Left lung (tissue), 10 donors: ENCODE measurements around the gene MID1. TPM values are rescaled to one million over a fixed set of nuclear protein-coding genes. Genes with fewer than 3 reads are reported as not detected.

ENCODE experiments used
- ATAC-seq: fragments of 200-7000 bp; cut with Tn5 transposase; one replicate; pipeline ENCODE4 v1.9.1; 2020; ENCODE audit warnings: moderate library complexity
- DNase-seq, 4 donors: peaks; one replicate each; pipeline ENCODE4 v3.0.0-alpha.2; 2013 to 2020
- H3K27ac ChIP-seq, 2 donors: fragments of 200-600 bp; sonication (generic) in 1 of 2; one replicate each; pipeline versions ENCODE4 v1.5.0 to v1.8.0; 2020 to 2021
- H3K27me3 ChIP-seq, 2 donors: fragments of 200-600 bp; sonication (generic) in 1 of 2; one replicate each; pipeline versions ENCODE4 v1.5.0 to v1.8.0; 2020 to 2021
- H3K36me3 ChIP-seq, 2 donors: fragments of 200-600 bp; sonication (generic) in 1 of 2; one replicate each; pipeline versions ENCODE4 v1.5.0 to v1.8.0; 2020 to 2021
- H3K4me1 ChIP-seq, 2 donors: fragments of 200-600 bp; one replicate each; pipeline ENCODE4 v1.8.0; 2021
- H3K4me3 ChIP-seq, 2 donors: fragments of 200-600 bp; sonication (generic) in 1 of 2; one replicate each; pipeline versions ENCODE4 v1.5.0 to v1.8.0; 2020 to 2021; ENCODE audit warnings: mild to moderate bottlenecking in 1 of 2
- H3K9me3 ChIP-seq, 2 donors: fragments of 200-600 bp; sonication (generic) in 1 of 2; one replicate each; pipeline versions ENCODE4 v1.5.0 to v1.8.0; 2020 to 2021
- CTCF ChIP-seq, 2 donors: fragments of 200-600 bp; sonication (generic) in 1 of 2; IDR thresholded peaks; one replicate each; pipeline versions ENCODE4 v1.5.0 to v1.8.0; 2021; ENCODE audit warnings: antibody characterized with exemption in 2 of 2
- intact Hi-C, 2 donors: fragments of 100-400 bp; cut with DNase I; formaldehyde crosslinking; loops; one replicate each; pipeline versions ENCODE4 v1.11.2 to v1.14.2; 2022
- polyA plus RNA-seq, 6 donors: library from polyadenylated mRNA; unstranded; fragments of 120-200 nt; gene quantifications; one replicate each; pipeline ENCODE4 v1.2.1, GENCODE V29; 2013; ENCODE audit not compliant: insufficient read length in 6 of 6
- total RNA-seq, 2 donors: library from RNA; stranded (reverse); fragmentation: NEBNext Ultra II Directional; extraction: Animal tissue kit (Norgen Biotek cat#: 25700); gene quantifications; one replicate each; pipeline ENCODE4 v1.2.1, GENCODE V29; 2021
- donor health status: DM: no; HTN: yes; CAD: no.
- donor health status: DM: no; HTN: no; CAD: no.

Gene MID1
- total and polyA plus RNA-seq, 8 donors, result 19.3 to 29.8 (median 24.2) TPM

GRCh38 chrX:10542586-10542985, 77.8 kb downstream of the MID1 start:
- intact Hi-C loops, result no loop called here
- Histone ChIP-seq H3K4me3 (no peak overlapping the region), H3K36me3 (no peaks in the 10 kb centered on the region), H3K9me3 (no peaks in the 10 kb centered on the region), H3K27me3 (no peaks in the 10 kb centered on the region), H3K27ac (no peak overlapping the region), H3K4me1 (no peaks in the 10 kb centered on the region)
- ATAC-seq, result no peak
- no peak for DNase-seq
- no peak for TF ChIP-seq CTCF (IDR thresholded peaks at IDR 0.05)

- ATAC-seq (no peak), DNase-seq (no peak)
- Histone ChIP-seq H3K27me3 (no peaks in the 10 kb centered on the region), H3K4me3 (no peak overlapping the region), H3K36me3 (no peaks in the 10 kb centered on the region), H3K4me1 (no peaks in the 10 kb centered on the region), H3K9me3 (no peaks in the 10 kb centered on the region), H3K27ac (no peak overlapping the region)
- no peak for TF ChIP-seq CTCF (IDR thresholded peaks at IDR 0.05)
- intact Hi-C loops, result no loop called here
Observed at GRCh38 chrX:10538831-10539230, 81.6 kb downstream of the MID1 start.

GRCh38 chrX:10537308-10537707, 83.1 kb downstream of the MID1 start:
- no peak for DNase-seq
- TF ChIP-seq CTCF (IDR thresholded peaks at IDR 0.05), result no peak
- intact Hi-C loops, result no loop called here

GRCh38 chrX:10536744-10537143, 83.6 kb downstream of the MID1 start:
- Histone ChIP-seq H3K9me3 (no peaks in the 10 kb centered on the region), H3K4me3 (no peak overlapping the region), H3K27ac (no peak overlapping the region), H3K4me1 (no peaks in the 10 kb centered on the region), H3K36me3 (no peaks in the 10 kb centered on the region), H3K27me3 (no peaks in the 10 kb centered on the region)
- DNase-seq (no peak), ATAC-seq (no peak)
- no peak for TF ChIP-seq CTCF (IDR thresholded peaks at IDR 0.05)
- intact Hi-C loops, result no loop called here

More at GRCh38 chrX:10537308-10537707, 83.1 kb downstream of the MID1 start:
- H3K36me3 ChIP-seq, result no peaks in the 10 kb centered on the region
- H3K27me3 ChIP-seq, result no peaks in the 10 kb centered on the region
- no peak for ATAC-seq
- H3K4me1 ChIP-seq, result no peaks in the 10 kb centered on the region
- no peak overlapping the region for H3K4me3 ChIP-seq
- no peak overlapping the region for H3K27ac ChIP-seq
- no peaks in the 10 kb centered on the region for H3K9me3 ChIP-seq

GRCh38 chrX:10534611-10535010, 85.8 kb downstream of the MID1 start:
- DNase-seq (no peak), ATAC-seq (no peak)
- intact Hi-C loops, result no loop called here
- no peak for TF ChIP-seq CTCF (IDR thresholded peaks at IDR 0.05)
- Histone ChIP-seq H3K4me3 (no peak overlapping the region), H3K27ac (no peak overlapping the region), H3K27me3 (no peaks in the 10 kb centered on the region), H3K9me3 (no peaks in the 10 kb centered on the region), H3K4me1 (no peaks in the 10 kb centered on the region), H3K36me3 (no peaks in the 10 kb centered on the region)
